CD4-positive, alpha-beta T cell treated with Interleukin-4 for 4 hours (primary cell): ENCODE results near the gene KDM8.

Source experiments
- DNase-seq: peaks from one replicate; pipeline ENCODE4 v3.0.0-alpha.2; 2020

Gene KDM8

GRCh38 chr16:27232061-27232900 lies 29.0 kb downstream of the KDM8 start:
- peak; percentile 28 for DNase-seq

GRCh38 chr16:27232901-27233625 lies 29.7 kb downstream of the KDM8 start:
- no peak for DNase-seq

DNA sequence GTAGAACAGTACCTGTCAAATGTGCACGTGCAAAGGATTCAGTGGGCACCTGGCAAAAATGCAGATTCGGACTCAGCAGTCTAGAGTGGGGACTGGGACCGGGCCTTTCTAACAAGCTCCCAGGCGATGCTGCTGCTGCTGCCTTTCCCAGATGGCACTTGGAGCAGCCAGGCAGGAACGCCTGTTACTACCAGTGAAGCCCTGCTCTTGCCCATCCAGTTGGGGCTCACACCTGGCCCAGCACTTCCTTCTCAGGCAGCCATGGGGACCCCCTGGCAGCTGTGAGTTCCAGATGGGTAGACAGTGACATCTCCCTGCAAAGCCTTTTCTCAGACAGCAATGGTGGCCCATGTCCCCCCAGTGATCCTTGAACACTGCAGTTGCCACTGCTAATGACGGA lies 30.4 kb downstream of the KDM8 start:
- no peak for DNase-seq

DNA sequence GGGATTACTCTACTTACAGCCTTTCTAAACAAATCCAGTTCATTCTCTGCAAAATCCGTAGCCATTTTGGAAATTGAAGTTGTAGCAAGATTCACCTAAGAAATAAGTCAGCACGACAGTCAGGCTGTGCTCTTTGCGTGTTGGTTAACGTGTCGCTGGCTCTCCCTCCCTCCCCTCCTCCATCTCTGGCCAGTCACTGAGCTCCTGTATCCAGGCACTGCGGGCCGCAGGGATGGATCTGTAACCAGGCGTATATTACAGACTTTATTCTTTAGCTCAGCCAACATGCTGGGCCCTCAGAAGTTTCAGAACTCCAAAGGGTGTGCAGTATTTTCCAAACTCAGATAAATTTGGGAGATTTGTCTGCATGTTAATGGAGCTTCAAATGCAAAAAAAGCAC lies 30.8 kb downstream of the KDM8 start:
- no peak for DNase-seq

DNA sequence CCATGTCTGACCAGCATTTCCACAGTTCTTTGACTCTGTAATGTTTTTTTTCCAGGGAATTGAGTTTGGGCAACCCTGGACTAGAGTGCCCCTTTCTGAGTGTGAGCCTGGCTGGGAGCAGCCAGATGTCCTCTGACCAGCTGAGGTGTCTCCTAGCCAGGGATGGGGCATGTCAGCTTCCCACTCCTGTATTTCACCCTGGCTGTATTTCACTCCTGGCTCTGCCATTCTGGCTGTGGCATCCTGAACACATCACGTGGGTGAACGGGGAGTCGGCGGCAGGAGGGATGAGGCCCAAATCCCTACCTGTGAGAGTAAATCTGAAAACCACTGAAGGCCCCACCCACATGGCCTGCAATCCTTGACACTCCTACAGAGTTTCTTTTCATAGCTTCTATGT lies 31.3 kb downstream of the KDM8 start:
- DNase-seq, result no peak

GRCh38 chr16:27235055-27235937 lies 32.0 kb downstream of the KDM8 start:
- peak; percentile 98 for DNase-seq

DNA sequence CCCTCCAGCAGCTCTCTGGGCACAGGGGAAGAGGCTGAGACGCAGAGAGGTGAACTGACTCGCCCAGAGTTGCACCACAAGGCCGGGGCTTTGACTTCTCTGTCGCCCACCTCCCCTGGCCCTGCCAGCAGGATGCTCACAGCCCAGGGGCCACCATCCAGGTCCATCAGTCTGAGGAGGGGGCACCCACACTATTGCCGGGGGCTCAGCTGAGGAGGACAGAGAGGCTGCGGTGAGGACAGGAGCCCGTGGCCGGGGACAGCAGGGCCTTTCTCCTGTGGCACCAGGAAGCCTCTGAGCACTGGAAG lies 32.6 kb downstream of the KDM8 start:
- DNase-seq, result no peak

DNA sequence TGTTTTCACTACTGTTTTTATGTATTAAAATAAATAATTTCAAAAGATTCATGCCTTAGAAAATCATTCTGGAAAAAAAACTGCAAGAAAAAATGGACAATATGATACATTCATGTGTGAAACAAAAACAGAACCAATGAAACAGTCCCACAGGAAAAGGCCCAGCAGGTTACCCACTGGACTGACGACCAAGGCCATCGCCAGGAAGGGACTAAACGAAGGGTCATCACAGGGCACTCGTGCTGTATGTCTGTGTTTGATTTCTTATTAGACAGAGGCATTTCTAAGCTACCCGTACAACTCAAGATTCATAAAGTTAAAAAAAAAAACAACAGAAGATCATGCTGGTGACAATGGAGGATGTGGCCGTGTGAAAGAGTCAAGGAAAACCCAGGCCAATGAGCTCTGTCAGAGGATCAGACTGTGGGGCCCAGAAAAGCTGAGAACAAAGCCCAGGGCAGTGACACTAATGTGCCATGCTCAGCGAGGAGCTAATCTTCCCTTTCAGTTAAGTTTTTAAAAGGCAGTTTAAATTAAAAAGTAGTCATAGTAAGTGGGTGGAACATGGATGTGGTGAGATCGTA lies 33.4 kb downstream of the KDM8 start:
- peak; percentile 65 for DNase-seq

DNA sequence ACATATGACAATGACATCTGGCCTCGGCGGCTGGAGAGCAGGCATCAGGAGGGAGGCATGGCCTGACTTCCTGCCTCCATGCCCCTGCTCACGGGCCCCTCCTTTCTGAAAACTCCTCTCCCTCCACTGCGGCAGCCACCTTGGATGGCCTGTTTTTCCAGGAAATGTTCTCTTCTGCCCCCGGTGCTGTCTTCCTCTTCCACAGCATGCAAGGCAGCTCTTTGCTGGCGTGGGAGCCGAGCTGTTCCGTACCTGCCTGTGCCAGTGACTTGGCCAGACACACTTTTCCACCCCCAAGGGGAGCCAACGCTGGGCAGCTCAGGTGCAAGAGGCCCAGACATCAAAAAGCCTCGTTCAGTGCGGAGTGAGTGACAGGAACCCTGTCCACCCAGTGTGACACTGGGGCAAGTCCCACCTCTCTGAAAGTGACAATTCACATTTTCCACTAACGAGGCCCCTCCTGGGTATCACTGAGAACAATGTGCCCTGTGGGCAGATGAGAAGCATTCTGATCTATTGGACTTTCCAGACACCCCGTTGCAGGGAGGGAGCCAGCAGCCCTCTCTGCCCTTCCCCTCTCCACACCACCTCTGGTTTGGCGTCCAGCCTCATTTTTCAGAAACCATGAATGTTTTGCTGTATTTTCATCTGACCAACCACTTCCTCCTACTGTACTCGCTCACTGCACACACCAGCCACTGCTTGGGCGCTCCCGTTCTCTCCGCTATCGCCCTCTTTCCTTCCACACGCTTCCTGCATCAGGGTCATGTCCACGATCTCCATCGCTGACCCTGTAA lies 34.1 kb downstream of the KDM8 start:
- peak; percentile 85 for DNase-seq

GRCh38 chr16:27238016-27238587 lies 34.8 kb downstream of the KDM8 start:
- DNase-seq, result peak; percentile 33

- DNase-seq, result no peak
These were observed 35.3 kb downstream of the KDM8 start for GRCh38 chr16:27238591-27238990.

DNA sequence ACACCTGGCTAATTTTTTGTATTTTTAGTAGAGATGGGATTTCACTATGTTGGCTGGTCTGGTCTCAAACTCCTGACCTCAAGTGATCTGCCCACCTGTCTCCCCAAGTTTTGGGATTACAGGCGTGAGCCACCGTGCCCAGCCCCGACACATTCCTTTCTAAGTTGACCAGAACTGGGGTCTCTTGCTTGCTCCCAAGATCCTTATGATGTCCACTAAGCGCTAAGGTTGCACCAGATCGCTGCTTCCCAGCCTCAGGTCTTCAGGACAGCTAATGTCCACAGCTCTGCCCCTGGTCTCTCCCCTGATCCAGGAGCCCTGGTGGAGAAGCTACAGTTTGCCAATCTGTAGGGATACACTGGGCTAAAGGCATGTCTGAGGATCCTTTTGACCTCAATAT lies 35.7 kb downstream of the KDM8 start:
- DNase-seq, result no peak

- no peak for DNase-seq
These were observed 36.8 kb downstream of the KDM8 start for GRCh38 chr16:27239906-27240655.

DNA sequence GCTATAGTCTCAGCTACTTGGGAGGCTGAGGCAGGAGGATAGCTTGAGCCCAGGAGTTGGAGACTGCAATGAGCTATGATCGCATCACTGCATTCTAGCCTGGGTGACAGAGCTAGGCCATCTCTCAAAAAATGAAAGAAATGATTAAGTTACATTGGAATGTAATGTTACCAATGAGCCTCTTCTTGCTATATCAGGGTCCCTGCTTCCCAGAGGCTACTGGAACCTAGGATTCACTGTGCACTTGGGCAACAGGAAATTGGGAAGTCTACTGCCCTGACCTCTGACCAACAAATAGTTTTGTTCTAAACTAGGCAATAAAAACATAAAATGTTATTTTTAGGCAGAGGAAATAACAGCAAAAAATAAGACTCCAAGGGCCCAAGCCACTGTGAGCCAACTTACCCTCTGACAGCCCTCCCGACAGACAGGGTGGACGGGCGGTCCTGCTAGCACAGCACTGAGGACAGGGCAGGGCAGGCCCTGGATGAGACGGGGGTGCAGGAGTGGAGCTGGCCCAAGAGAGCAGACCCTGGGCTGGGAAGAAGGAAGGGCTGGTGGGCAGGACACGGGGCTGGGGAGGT lies 37.7 kb downstream of the KDM8 start:
- no peak for DNase-seq

- DNase-seq, result no peak
These were observed 38.3 kb downstream of the KDM8 start for GRCh38 chr16:27241658-27242057.

- no peak for DNase-seq
These were observed 39.1 kb downstream of the KDM8 start for GRCh38 chr16:27242398-27242797.

DNA sequence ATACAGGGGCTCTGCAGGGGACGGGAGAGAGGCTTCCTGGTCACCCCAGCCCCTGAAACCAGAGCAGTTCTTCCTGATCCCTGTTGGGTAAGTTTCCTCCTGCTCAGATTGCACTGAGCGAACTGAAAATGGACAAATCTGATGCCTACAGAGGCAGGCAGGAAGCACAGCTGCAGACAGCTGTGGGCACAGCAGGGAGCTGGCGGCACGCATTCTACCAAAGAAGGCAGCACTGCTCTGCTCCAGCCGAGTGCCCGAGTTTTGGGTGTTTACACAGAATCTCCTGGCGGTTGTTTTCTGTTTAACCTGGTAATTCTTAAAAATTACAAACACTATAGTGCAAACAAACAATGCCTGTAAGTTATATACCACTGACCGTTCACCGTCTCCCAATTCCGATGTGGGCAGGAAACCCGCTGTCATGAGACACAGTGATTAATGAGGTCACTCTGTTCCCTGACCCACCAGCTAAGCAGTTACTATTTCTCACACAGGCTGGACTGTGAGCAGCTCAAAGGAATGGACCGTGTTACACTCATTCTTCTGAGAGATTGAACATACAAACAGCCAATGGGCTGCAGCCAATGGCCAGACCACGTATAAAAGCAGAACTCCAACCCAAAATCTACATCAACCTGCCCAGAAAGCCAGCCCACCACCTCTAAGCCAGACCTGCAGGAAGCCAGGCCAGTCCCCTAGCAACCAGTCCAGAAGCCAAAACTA lies 39.7 kb downstream of the KDM8 start:
- no peak for DNase-seq

DNA sequence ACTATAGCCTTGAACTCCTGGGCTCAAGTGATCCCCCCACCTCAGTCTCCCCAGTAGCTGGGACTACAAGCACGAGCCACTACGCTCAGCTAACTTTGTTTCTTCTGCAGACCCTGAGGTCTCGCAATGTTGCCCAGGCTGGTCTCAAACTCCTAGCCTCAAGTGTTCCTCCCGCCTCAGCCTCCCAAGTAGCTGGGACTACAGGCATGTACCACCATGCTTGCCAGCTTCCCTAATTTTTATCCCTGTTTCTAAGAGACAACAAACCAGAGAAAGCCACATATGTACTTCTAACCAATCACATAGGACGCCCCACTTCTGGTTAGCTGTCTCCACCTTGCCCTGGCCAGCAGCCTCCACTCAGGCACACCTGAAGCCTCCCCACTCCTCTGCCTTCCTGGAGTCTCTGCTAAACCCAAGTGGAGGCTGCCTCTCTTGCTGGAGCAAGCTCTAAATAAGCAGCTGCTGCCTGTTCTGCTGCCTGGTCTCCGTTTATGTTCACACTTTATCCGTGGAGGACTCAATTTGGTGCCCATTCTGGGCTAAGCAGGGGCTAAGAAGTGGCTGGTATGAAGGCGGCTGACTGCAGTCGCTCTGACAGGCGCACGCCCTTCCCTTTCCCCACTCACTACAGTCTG lies 40.5 kb downstream of the KDM8 start:
- DNase-seq, result no peak

DNA sequence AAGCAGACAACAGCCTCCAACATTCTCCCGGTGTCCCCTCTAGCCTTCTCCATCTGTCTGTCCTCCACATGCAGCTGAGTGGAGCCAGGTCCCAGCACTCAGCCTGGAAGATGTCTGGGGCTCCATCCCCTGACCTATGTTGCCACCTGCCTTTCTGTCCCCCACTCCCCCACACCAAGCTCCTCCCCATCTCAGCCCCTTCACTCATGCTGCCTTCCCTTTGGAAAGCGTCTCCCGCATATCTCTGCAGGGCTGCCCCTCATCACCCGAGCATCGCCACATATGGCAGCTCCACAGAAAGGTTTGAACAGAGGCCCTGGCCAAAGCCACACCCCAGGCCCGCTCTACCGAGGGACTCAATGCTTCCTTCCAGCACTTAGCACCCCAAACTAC lies 41.0 kb downstream of the KDM8 start:
- DNase-seq, result no peak
